Caco-2 (cell line): ENCODE measurements around the gene LIN28B. TPM values are rescaled to one million over a fixed set of nuclear protein-coding genes. Genes with fewer than 3 reads are reported as not detected.
"Not testable (repeated sequence)": the region's sequence is repeated elsewhere in the genome, so short reads cannot be mapped to it uniquely, and the experiment has no call there.

Source experiments
- BruUV-seq: library from RNA; stranded (reverse); fragments of 400-500 nt; replicated peaks from 2 replicates; lab custom pipeline; 2021; lab: Mats Ljungman, UMichigan
- CTCF ChIA-PET: fragments of 300-600 bp; sonication (Branson Sonifier 250); formaldehyde crosslinking; loops from one replicate; lab custom pipeline; 2022; ENCODE audit warnings: antibody characterized with exemption; lab: Charles Lee
- POLR2A ChIA-PET: fragments of 300-600 bp; sonication (Branson Sonifier 250); formaldehyde crosslinking; loops from one replicate; lab custom pipeline; 2022; ENCODE audit warnings: antibody characterized with exemption; lab: Charles Lee
- DNase-seq, 2 experiments: peaks; one replicate each; pipeline versions ENCODE4 v3.0.0 to v3.0.0-alpha.2; 2020 to 2022
- H3K27me3 ChIP-seq: replicated peaks from 2 replicates; pipeline ENCODE4 v1.6.0; 2011; ENCODE audit warnings: low read length; ENCODE audit not compliant: control insufficient read depth, insufficient read depth
- H3K36me3 ChIP-seq: 2 replicates; pipeline ENCODE4 v1.5.1; 2011; ENCODE audit warnings: low read length; ENCODE audit not compliant: control insufficient read depth, insufficient read depth
- H3K4me1 ChIP-seq: fragments of 250-450 bp; sonication (Bioruptor Pico); 2 replicates; pipeline ENCODE4 v1.5.1; 2020; ENCODE audit warnings: mild to moderate bottlenecking
- H3K4me3 ChIP-seq: 2 replicates; pipeline ENCODE4 v1.5.1; 2011; ENCODE audit warnings: low read depth, mild to moderate bottlenecking, control low read depth, low read length
- H3K9me3 ChIP-seq: fragments of 250-450 bp; sonication (Bioruptor Pico); 2 replicates; pipeline ENCODE4 v1.5.1; 2020; ENCODE audit warnings: mild to moderate bottlenecking, moderate library complexity
- H3K27ac Mint-ChIP-seq: one replicate; pipeline ENCODE4 v1.8.0; 2022; ENCODE audit warnings: mixed read lengths; ENCODE audit not compliant: unreplicated experiment
- H3K27me3 Mint-ChIP-seq: one replicate; pipeline ENCODE4 v1.8.0; 2022; ENCODE audit warnings: mixed read lengths; ENCODE audit not compliant: insufficient read depth, unreplicated experiment
- H3K36me3 Mint-ChIP-seq: one replicate; pipeline ENCODE4 v1.8.0; 2022; ENCODE audit warnings: mild to moderate bottlenecking, mixed read lengths; ENCODE audit not compliant: insufficient read depth, unreplicated experiment
- H3K4me1 Mint-ChIP-seq: one replicate; pipeline ENCODE4 v1.8.0; 2022; ENCODE audit warnings: low read depth, mixed read lengths; ENCODE audit not compliant: unreplicated experiment
- H3K4me3 Mint-ChIP-seq: one replicate; pipeline ENCODE4 v1.8.0; 2022; ENCODE audit warnings: mild to moderate bottlenecking, moderate library complexity, mixed read lengths; ENCODE audit not compliant: unreplicated experiment
- H3K9me3 Mint-ChIP-seq: one replicate; pipeline ENCODE4 v1.8.0; 2022; ENCODE audit warnings: mixed read lengths; ENCODE audit not compliant: unreplicated experiment
- CTCF ChIP-seq, 2 experiments: fragments of 200-600 bp in 1 of 2; IDR thresholded peaks; 1 replicate in 1 of 2; 2 replicates in 1 of 2; pipeline versions ENCODE4 v1.5.1 to v1.8.0; 2011 to 2022; ENCODE audit warnings: antibody characterized with exemption in 1 of 2, control low read depth in 1 of 2, inconsistent platforms in 1 of 2, low read depth in 1 of 2, low read length in 1 of 2, mild to moderate bottlenecking in 1 of 2, moderate library complexity in 1 of 2; ENCODE audit not compliant: insufficient read depth in 1 of 2, severe bottlenecking in 1 of 2, unreplicated experiment in 1 of 2
- intact Hi-C: fragments of 100-400 bp; cut with micrococcal nuclease; formaldehyde crosslinking; loops from one replicate; pipeline ENCODE4 v1.10.0; 2022; ENCODE audit not compliant: unreplicated experiment
- total RNA-seq: library from RNA; stranded (reverse); gene quantifications from 2 replicates; pipeline ENCODE4 v1.2.3, GENCODE V29; 2022

The LIN28B gene
- total RNA-seq, 1 experiment from 2014 or later, result 6.6 TPM

- no peaks in the 10 kb centered on the region for H3K27me3 ChIP-seq
- no peaks in the 10 kb centered on the region for H3K9me3 ChIP-seq
- CTCF ChIA-PET, result interaction anchor here (0.8 to 1.9 kb wide), 4 partner anchors 10 to 302 kb away, joined by 6 to 13 read pairs (median 8); partner anchors contain the start of gene HACE1
- Mint-ChIP-seq H3K27me3 (no peaks in the 10 kb centered on the region), H3K4me3 (no peak overlapping the region), H3K9me3 (no peaks in the 10 kb centered on the region), H3K36me3 (no peaks in the 10 kb centered on the region), H3K4me1 (peaks cover 7% of the 10 kb centered on the region), H3K27ac (no peak overlapping the region)
- no TSS peak for BruUV-seq
- POLR2A ChIA-PET, result no interaction called here
- DNase-seq, result peak in 1 of 2 experiments; percentile 22
- peak; percentile 44 to 48 for TF ChIP-seq CTCF (IDR thresholded peaks at IDR 0.05; ENCODE audit: insufficient read depth in 1 of 2, low read depth in 1 of 2, low read length in 1 of 2, severe bottlenecking in 1 of 2, unreplicated experiment in 1 of 2)
- no peak overlapping the region for H3K4me3 ChIP-seq
- intact Hi-C loops, result loop anchor here (1.0 to 5.0 kb wide), 4 partner anchors 81 to 395 kb away; no protein-coding TSS in a partner anchor
- no peaks in the 10 kb centered on the region for H3K36me3 ChIP-seq
- 0 out of 2 replicates have a peak, but pooled peaks cover 2% of the 10 kb centered on the region for H3K4me1 ChIP-seq
Observed at GRCh38 chr6:105077596-105078385, 120.9 kb downstream of the LIN28B start.

- Mint-ChIP-seq H3K4me1 (peaks cover 2% of the 10 kb centered on the region), H3K27ac (no peak overlapping the region)
Observed at GRCh38 chr6:105078386-105078708, 121.4 kb downstream of the LIN28B start.

GRCh38 chr6:105080279-105080678, 123.4 kb downstream of the LIN28B start:
- no peak overlapping the region for H3K27ac Mint-ChIP-seq
- intact Hi-C loops, result no loop called here
- H3K4me1 ChIP-seq, result no peaks in the 10 kb centered on the region
- no peaks in the 10 kb centered on the region for H3K9me3 Mint-ChIP-seq
- H3K36me3 Mint-ChIP-seq, result no peaks in the 10 kb centered on the region
- no TSS peak for BruUV-seq
- no peaks in the 10 kb centered on the region for H3K9me3 ChIP-seq
- no peak overlapping the region for H3K4me3 Mint-ChIP-seq
- POLR2A ChIA-PET, result no interaction called here
- no peaks in the 10 kb centered on the region for H3K4me1 Mint-ChIP-seq
- no peaks in the 10 kb centered on the region for H3K27me3 ChIP-seq
- no peaks in the 10 kb centered on the region for H3K27me3 Mint-ChIP-seq
- no peaks in the 10 kb centered on the region for H3K36me3 ChIP-seq
- DNase-seq, result no peak
- CTCF ChIA-PET, result no interaction called here
- H3K4me3 ChIP-seq, result no peak overlapping the region
- TF ChIP-seq CTCF (IDR thresholded peaks at IDR 0.05; ENCODE audit: insufficient read depth in 1 of 2, low read depth in 1 of 2, low read length in 1 of 2, severe bottlenecking in 1 of 2, unreplicated experiment in 1 of 2), result no peak

More at GRCh38 chr6:105078386-105078708, 121.4 kb downstream of the LIN28B start:
- H3K9me3 ChIP-seq, result no peaks in the 10 kb centered on the region
- ChIA-PET POLR2A (no interaction called here), CTCF (interaction anchor here (1.7 to 1.9 kb wide), 2 partner anchors 10 to 219 kb away, joined by 7 to 10 read pairs; partner anchors contain the start of gene HACE1)
- H3K4me1 ChIP-seq, result no peaks in the 10 kb centered on the region
- H3K4me3 ChIP-seq, result no peak overlapping the region
- no peaks in the 10 kb centered on the region for H3K27me3 ChIP-seq
- no peak for DNase-seq
- intact Hi-C loops, result loop anchor here (1.0 to 5.0 kb wide), 4 partner anchors 82 to 396 kb away; no protein-coding TSS in a partner anchor
- BruUV-seq, result no TSS peak
- no peaks in the 10 kb centered on the region for H3K36me3 Mint-ChIP-seq
- no peaks in the 10 kb centered on the region for H3K9me3 Mint-ChIP-seq
- H3K27me3 Mint-ChIP-seq, result no peaks in the 10 kb centered on the region
- no peaks in the 10 kb centered on the region for H3K36me3 ChIP-seq
- no peak overlapping the region for H3K4me3 Mint-ChIP-seq
- TF ChIP-seq CTCF (IDR thresholded peaks at IDR 0.05; ENCODE audit: insufficient read depth in 1 of 2, low read depth in 1 of 2, low read length in 1 of 2, severe bottlenecking in 1 of 2, unreplicated experiment in 1 of 2), result no peak

GRCh38 chr6:105081662-105082061, 124.8 kb downstream of the LIN28B start:
- H3K27me3 ChIP-seq, intact Hi-C loops, H3K4me1 ChIP-seq, H3K9me3 ChIP-seq, POLR2A ChIA-PET, H3K4me1 Mint-ChIP-seq, H3K27me3 Mint-ChIP-seq, CTCF ChIA-PET, H3K27ac Mint-ChIP-seq, BruUV-seq, H3K4me3 ChIP-seq, H3K4me3 Mint-ChIP-seq, H3K36me3 ChIP-seq, H3K36me3 Mint-ChIP-seq, DNase-seq, H3K9me3 Mint-ChIP-seq: not testable (repeated sequence)
